ENCODE measurements around the gene ITIH1.
"Not testable (repeated sequence)": the region's sequence is repeated elsewhere in the genome, so short reads cannot be mapped to it uniquely, and the experiment has no call there.

The ITIH1 gene

DNA sequence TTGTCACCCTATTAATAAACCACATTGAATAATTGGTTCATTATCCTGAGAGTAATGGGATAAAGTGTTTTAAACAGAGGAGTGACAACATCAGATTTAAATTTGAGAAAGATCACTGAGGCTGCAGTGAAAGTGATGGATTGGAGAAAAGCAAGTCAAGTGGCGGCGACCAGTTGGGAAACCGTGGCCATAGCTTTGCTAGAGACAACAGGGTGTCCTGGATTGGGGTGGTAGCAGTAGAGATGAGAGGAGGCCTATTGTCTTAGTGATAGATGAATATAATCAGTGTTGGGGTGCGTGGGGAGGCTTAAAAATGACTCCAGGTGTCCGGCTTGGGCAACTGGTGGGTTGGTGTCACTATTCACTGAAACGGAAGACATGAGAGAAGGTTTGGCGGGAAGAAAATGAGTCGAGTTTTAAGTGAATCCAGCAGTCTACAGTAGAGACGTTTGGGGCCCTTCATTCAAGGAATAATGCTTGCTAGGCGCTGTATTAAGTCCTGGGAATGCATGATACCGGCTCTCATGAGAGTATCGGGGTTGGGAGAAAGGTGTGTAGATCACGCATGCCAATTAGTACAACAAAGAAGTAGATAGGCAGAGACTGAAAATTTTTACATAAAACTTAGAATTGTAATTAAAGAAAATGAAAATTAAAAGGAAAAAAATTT lies 7.5 kb upstream of the ITIH1 start:
- Mint-ChIP-seq H3K4me3 (peak overlapping the region; percentile 79 to 87), H3K4me1 (peaks cover 13 to 20% of the 10 kb centered on the region in 2 donors), H3K27me3 (no peaks in the 10 kb centered on the region), H3K27ac (peak overlapping the region; percentile 78), H3K9me3 (no peaks in the 10 kb centered on the region), H3K36me3 (no peaks in the 10 kb centered on the region)
- no peak for DNase-seq
- ATAC-seq (replicated peaks) = no peak

DNA sequence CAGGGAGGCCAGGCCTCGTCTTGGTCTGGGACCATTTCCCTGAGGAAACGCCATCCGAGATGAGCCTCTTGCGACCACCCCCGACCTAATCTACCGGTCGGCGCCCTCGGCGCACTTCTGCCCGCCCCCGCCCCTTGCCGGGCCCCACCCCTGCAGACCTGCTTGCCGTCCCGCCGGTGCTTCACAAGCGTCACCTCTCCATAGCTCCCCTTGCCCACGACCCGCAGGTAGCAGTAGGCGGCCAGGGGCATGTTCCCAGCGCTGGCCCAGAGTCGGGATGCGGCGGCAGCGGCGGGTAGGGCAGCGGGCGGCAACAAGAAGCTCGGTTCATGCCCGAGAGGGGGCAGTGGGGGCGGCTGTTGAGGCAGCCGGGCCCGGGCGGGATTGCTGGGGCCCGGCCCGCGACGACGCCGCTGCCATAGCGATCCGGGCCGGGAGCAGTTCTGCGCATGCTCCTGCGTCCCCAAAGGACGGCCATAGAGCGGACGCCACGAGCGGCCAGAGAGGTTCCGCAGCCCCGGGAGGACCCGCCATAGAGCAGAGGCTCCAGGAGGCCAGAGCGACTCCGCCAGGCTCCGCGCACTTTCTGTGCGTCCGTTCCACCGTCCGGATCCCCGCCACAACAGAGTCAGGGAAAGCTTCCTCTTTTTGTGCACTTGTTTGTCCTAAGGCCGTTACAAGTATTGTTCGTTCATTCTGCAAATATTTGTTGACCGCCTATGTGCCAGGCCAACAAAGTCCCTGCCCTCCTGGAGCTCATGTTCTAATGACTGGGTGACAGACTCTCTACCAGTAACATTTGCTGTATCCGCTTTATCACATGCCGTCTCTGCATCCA lies 6.7 kb upstream of the ITIH1 start, which contains the start of gene NEK4:
Gene NEK4, minus strand, starts transcription at position 445 of the 838 bp plus-strand sequence. Its CDS starts 194 bp downstream, at position 251.
- Mint-ChIP-seq H3K27me3 (no peaks in the 10 kb centered on the region), H3K4me1 (peaks cover 13 to 20% of the 10 kb centered on the region in 2 donors), H3K9me3 (no peaks in the 10 kb centered on the region), H3K36me3 (no peaks in the 10 kb centered on the region), H3K4me3 (peak within 1 kb of the TSS; percentile 79 to 87), H3K27ac (peak within 1 kb of the TSS; percentile 94)
- DNase-seq = peak; percentile 92
- peak; percentile 99 for ATAC-seq (replicated peaks)

DNA sequence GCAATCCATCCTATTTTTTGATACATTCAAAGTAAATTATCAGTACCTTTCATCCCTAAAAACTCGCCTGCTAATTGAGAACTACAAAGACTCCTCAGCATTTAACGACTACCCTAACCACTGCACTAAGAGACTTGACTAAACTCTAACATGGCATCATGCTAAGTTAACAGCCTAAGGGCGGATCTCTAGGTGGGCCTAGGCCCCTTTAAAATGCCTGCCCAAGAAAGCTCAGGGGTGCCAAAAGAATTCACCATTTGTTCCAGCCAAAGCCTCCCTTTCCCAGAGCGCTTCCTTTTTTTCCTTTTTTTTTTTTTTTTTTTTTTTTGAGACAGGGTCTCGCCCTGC lies 6.1 kb upstream of the ITIH1 start:
- H3K27ac Mint-ChIP-seq = peak overlapping the region; percentile 94
- peak; percentile 23 to 29 for ATAC-seq (replicated peaks)
- peaks cover 13 to 20% of the 10 kb centered on the region in 2 donors for H3K4me1 Mint-ChIP-seq
- H3K27me3 Mint-ChIP-seq = no peaks in the 10 kb centered on the region
- no peak for DNase-seq
- H3K36me3 Mint-ChIP-seq = no peaks in the 10 kb centered on the region
- peak overlapping the region; percentile 79 to 87 for H3K4me3 Mint-ChIP-seq
- no peaks in the 10 kb centered on the region for H3K9me3 Mint-ChIP-seq

DNA sequence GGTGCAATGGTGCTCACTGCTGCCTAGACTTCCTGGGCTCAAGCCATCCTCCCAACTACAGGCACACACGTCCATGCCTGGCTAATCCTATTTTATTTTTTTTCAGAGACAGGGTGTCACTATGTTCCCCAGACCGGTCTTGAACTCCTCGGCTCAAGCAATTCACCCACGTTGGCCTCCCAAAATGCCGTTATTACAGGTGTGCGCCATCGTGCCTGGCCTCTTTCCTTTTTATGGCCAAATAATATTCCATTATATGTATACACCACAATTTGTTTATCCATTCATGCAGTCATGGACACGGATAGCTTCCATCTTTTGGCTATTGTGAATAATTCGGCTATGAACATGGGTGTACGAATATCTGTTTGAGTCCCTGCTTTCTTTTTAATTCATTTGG lies 5.7 kb upstream of the ITIH1 start:
- H3K27ac Mint-ChIP-seq = peak overlapping the region; percentile 88
- no peaks in the 10 kb centered on the region for H3K27me3 Mint-ChIP-seq
- no peaks in the 10 kb centered on the region for H3K36me3 Mint-ChIP-seq
- H3K9me3 Mint-ChIP-seq = no peaks in the 10 kb centered on the region
- peaks cover 13 to 20% of the 10 kb centered on the region in 2 donors for H3K4me1 Mint-ChIP-seq
- ATAC-seq (replicated peaks) (no peak), DNase-seq (no peak)
- peak overlapping the region; percentile 79 to 87 for H3K4me3 Mint-ChIP-seq

DNA sequence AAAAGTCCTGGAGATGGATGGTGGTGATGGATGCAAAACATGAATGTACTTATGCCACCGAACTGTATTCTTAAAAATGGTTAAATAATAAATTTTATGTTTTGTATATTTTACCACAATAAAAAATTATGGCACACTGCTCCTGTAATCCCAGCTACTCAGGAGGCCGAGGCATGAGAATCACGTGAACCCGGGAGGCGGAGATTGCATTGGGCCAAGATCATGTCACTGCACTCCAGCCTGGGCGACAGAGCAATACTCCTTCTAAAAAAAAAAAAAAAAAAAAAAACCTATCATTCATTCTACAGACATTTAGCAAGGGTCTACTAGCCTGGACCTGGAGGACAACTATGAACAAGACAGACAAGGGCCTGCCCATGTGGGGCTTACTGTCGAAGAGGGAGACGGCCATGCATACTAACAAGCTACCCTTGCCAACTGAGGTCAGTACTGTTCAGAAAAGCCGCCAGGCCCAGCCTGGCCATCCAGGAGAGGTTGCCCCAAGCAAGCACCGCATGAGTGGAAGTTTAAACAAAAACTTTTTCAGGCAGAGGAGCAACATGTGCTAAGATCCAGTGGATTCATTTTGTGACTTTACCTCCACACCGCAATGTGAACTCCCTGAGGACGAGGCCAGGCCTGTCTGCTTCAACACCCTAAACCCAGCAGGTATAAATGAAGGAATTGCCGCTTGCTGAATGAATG lies 3.9 kb upstream of the ITIH1 start:
- no peak overlapping the region for H3K27ac Mint-ChIP-seq
- ATAC-seq (replicated peaks) (no peak), DNase-seq (no peak)
- peaks cover 17 to 22% of the 10 kb centered on the region in 2 donors for H3K4me1 Mint-ChIP-seq
- no peaks in the 10 kb centered on the region for H3K27me3 Mint-ChIP-seq
- no peaks in the 10 kb centered on the region for H3K36me3 Mint-ChIP-seq
- H3K9me3 Mint-ChIP-seq = no peaks in the 10 kb centered on the region
- no peak overlapping the region for H3K4me3 Mint-ChIP-seq

DNA sequence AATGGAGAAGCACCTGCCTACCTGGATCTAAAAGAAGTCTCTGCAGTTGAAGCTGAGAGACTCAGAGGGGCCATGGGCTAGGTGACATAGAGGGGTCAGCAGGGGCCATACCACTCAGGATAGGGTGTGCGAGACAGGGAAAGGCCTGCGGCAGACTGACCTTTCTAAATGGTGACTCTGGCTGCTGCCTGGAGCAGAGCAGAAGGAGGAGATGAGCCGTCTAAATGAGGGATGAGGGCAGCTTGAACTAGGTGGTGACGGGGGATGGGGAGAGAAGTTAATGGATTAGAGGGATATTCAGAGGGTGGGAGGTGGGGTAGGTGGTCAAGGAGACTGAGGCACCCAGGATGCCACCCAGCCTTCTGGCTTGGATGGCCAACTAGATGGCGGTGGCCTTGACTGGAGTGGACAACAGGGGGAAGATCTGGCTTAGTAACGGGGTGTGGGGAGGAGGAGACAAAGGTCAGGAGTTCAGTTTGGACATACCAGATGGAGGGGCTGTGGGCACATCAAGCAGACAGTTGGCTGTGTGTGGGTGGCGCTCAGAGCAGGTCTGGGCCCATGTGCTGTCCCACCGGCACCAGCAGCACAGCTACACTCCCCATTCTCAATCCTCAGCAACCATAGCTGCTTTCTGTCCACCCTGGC lies 3.2 kb upstream of the ITIH1 start:
- H3K9me3 Mint-ChIP-seq = no peaks in the 10 kb centered on the region
- H3K4me3 Mint-ChIP-seq = no peak overlapping the region
- DNase-seq (no peak), ATAC-seq (replicated peaks) (no peak)
- no peak overlapping the region for H3K27ac Mint-ChIP-seq
- H3K27me3 Mint-ChIP-seq = no peaks in the 10 kb centered on the region
- no peaks in the 10 kb centered on the region for H3K36me3 Mint-ChIP-seq
- H3K4me1 Mint-ChIP-seq = peaks cover 21 to 26% of the 10 kb centered on the region in 2 donors

DNA sequence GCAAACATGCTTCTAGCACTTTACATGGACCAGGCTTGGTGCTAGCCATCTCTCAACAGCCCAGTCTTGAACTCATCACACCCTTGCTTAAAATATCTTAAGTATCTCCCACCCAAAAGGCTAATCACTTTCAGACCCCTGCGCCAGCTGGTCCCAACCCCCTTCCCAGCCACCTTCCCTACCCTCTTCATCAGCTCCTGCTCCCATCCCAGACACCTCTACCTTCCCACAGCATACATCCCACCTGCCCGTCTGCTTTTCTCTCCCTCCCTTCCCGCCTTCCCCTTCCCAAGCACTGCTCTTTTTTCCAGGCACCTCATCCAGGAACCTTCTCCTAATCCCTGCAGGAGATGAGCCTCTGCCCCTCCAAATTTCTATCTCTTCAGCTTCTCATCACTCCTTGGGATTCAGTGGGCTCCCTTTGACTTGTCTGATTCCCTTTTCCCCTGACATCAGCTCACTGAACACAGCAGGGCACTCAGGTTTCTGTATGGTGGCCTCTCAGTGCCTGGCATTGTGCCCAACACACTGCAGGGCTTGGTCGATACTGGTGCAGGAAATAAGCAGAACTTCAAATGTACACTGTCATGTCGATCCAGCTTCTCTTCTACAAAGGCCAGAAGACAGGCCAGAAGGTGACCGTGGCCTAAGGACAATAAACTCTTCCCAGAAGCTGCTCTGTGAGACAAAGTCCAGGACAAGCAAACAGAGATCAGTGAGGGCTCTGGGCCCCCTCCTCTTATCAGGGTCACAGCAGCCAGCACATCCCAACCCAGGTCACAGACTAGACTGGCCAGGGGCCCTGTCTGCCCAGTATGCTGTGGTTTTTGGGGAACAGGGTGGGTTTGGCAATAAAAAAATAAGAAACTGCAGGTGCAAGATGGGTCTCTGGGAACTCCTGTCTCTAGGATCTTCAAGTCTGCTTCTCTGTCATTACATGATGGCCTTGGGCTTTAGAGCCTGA lies 2.2 kb upstream of the ITIH1 start:
- peaks cover 19 to 25% of the 10 kb centered on the region in 2 donors for H3K4me1 Mint-ChIP-seq
- H3K36me3 Mint-ChIP-seq = no peaks in the 10 kb centered on the region
- no peak overlapping the region for H3K4me3 Mint-ChIP-seq
- DNase-seq = no peak
- H3K27me3 Mint-ChIP-seq = no peaks in the 10 kb centered on the region
- H3K27ac Mint-ChIP-seq = no peak overlapping the region
- no peak for ATAC-seq (replicated peaks)
- H3K9me3 Mint-ChIP-seq = no peaks in the 10 kb centered on the region

DNA sequence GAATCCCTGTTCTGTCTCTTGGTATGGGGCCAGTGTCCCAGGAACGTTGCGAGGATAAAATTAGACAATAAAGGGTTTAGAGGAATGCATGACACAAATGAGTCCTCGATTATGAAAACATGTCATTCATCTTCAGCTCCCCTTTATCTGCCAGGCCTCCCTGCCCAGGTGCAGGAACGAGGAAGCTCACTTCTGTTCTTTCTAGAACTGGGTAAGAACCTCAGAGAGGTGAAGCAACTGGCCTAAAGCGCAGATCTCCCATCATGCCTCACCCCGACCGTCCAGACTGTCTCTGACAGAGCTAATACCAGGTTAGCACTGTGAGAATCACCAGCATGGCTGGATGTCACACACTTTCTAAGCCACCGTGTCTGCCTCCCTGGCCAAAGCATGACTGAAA lies 1.5 kb upstream of the ITIH1 start:
- no peak overlapping the region for H3K4me3 Mint-ChIP-seq
- no peaks in the 10 kb centered on the region for H3K9me3 Mint-ChIP-seq
- H3K4me1 Mint-ChIP-seq = peaks cover 19 to 25% of the 10 kb centered on the region in 2 donors
- H3K36me3 Mint-ChIP-seq = no peaks in the 10 kb centered on the region
- no peaks in the 10 kb centered on the region for H3K27me3 Mint-ChIP-seq
- DNase-seq (no peak), ATAC-seq (replicated peaks) (no peak)
- peak overlapping the region; percentile 43 for H3K27ac Mint-ChIP-seq

DNA sequence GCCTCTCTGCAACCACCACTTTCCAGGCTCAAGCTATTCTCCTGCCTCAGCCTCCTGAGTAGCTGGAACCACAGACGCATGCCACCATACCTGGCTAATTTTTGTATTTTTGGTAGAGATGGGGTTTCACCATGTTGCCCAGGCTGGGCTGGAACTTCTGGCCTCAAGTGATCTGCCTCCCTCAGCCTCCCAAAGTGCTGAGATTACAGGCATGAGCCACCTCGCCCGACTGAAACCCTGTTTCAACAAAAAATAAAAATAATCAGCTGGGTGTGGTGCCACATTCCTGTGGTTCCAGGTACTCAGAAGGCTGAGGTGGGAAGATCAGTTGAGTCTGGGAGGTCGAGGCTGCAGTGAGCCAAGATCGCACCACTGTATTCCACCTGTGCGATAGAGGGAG lies 913 bp upstream of the ITIH1 start:
- H3K36me3 Mint-ChIP-seq; H3K4me3 Mint-ChIP-seq; ATAC-seq (replicated peaks); H3K9me3 Mint-ChIP-seq; H3K27ac Mint-ChIP-seq; DNase-seq; H3K27me3 Mint-ChIP-seq: not testable (repeated sequence)
- peaks cover 17 to 26% of the 10 kb centered on the region in 2 donors for H3K4me1 Mint-ChIP-seq

DNA sequence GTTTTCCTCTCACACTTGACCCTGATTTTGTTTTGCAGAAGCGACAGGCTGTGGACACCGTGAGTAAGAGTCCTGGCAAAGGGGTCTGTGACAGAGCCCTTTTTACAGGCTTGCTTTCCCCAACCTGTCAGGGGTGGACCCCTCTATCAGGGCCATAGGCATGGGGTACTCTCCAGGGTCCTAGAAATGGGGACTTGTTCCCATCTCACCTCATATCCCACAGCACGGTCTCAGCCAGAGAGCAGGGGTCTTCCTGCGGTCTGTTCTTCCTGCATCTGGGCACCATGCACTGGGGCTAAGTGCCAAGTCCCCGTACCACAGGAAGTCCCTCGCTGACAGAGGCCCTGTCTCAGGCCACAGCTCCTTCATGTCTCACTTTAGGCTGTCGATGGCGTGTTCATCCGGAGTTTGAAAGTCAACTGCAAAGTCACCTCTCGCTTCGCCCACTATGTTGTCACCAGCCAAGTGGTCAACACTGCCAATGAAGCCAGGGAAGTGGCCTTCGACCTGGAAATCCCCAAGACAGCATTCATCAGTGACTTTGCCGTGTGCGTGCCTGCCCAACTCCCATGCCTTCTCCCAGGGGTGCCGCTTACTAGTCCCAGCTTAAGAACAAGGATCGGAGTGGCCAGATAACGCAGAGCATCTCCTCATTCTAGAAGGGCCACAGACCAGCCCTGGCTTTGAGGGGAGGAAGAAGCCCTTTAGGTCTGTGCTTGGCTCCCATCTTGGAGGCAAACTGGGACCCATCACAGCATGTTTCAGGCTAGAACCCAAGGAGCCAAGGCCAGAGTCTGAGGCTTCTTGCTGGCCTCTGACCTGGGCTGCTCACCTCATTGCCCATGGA lies 783 bp downstream of the ITIH1 start:
- no peak for ATAC-seq (replicated peaks)
- Mint-ChIP-seq H3K27me3 (no peaks in the 10 kb centered on the region), H3K4me1 (peaks cover 17 to 23% of the 10 kb centered on the region in 2 donors), H3K9me3 (no peaks in the 10 kb centered on the region), H3K36me3 (no peaks in the 10 kb centered on the region), H3K27ac (peak overlapping the region; percentile 83), H3K4me3 (no peak overlapping the region)
- no peak for DNase-seq

DNA sequence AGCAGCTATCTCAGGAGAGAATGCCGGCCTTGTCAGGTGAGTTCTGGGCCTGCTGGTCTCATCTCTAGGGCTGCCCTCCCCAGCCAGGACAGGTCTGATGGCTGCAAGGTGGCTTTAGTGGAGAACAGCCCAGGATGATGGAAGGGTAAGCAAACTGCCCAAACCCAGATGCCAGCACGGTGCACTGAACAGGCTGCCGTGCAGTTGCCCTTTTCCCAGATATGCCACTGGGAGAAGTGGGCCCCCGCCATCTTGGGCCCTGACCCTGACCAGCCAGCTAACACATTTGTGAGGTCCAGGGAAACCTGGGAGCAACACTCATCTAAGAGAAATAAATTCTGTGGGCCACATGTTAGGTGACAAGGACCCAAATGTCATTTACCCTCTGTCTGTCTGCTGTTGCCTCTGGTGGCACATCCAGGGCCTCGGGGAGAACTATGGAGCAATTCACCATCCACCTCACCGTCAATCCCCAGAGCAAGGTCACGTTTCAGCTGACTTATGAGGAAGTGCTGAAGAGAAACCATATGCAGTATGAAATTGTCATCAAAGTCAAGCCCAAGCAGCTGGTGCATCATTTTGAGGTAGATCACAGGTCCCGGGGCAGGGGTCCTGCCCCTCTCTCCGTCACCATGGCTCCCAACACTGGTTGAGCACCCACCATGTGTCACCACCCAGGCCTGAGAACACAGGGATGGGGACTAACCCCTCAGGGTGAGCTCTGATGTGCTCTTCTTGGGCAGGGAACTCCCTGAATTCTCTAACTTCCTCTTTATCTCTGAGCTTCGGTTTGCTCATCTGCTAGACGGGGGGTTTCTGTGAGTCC lies 1.8 kb downstream of the ITIH1 start:
- Mint-ChIP-seq H3K36me3 (no peaks in the 10 kb centered on the region), H3K27me3 (no peaks in the 10 kb centered on the region), H3K4me1 (peaks cover 17 to 23% of the 10 kb centered on the region in 2 donors), H3K27ac (peak overlapping the region; percentile 97), H3K4me3 (peak overlapping the region in 1 of 2 donors; percentile 31), H3K9me3 (no peaks in the 10 kb centered on the region)
- DNase-seq = peak; percentile 65
- peak; percentile 96 to 97 for ATAC-seq (replicated peaks)

All from stimulated activated naive B cell treated with anti-CD40 and anti-IgM and Interleukin-4, amounts not matched to agents 10 μg/mL and 1 μg/mL and 100 μg/mL, for 72 hours (primary cell).